H4 (cell line): ENCODE data around the gene SLC25A26. TPM values are rescaled to one million over a fixed set of nuclear protein-coding genes. Genes with fewer than 3 reads are reported as not detected.
A peak's percentile ranks its signal among the peaks of the same experiment; 100 is the strongest.
"Not testable (repeated sequence)": the region's sequence is repeated elsewhere in the genome, so short reads cannot be mapped to it uniquely, and the experiment has no call there.

Experiments used
- DNase-seq: peaks from one replicate; pipeline ENCODE4 v3.0.0-alpha.2; 2015; ENCODE audit warnings: low spot score
- total RNA-seq: library from RNA; depleted of rRNA; stranded (reverse); fragments of >200 nt; shearing (Covaris generic); gene quantifications from 2 replicates; pipeline ENCODE4 v1.2.3, GENCODE V29; 2014

The SLC25A26 gene
- total RNA-seq, 1 experiment from 2014 or later, result 24.4 TPM

GRCh38 chr3:66409771-66410754 is 189.3 kb downstream of the SLC25A26 start:
- DNase-seq, result no peak

DNA sequence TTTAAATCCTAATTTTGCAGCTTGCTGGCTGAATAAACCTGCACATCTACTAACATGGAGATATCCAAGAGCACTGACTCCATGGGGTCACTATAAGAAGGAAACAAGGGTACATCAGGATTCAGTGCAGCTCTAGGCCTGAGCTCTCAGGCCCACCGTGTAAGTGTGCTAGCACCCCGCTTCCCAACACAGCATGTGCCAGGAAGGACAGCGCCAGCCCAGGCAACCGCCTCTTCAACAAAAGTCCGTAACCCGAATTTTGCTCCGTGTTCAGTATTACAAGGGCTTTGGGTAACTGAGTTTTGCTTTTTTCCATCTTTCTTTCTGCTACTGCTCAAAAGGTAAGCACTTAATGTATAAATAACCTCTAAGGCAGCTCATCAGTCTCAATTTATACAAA is 190.2 kb downstream of the SLC25A26 start:
- no peak for DNase-seq

DNA sequence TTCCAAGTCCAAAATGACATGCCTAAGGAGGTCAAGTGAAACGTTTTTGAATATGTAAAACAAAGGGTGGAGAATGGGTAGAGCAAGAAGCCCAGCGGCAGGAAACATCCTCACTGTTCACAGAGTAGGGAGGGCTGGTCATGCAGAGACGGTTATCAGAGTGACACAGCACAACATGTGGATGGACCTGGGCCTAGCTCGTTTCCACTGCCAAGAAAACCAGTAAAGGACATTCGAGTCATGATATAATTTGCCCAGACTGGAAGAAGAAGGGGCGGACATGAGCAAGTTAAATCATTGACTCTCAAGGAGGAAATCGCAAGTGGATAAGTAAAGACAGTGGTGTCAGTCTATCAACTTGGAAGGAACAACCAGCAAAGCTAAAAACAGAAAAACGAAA is 190.7 kb downstream of the SLC25A26 start:
- no peak for DNase-seq

DNA sequence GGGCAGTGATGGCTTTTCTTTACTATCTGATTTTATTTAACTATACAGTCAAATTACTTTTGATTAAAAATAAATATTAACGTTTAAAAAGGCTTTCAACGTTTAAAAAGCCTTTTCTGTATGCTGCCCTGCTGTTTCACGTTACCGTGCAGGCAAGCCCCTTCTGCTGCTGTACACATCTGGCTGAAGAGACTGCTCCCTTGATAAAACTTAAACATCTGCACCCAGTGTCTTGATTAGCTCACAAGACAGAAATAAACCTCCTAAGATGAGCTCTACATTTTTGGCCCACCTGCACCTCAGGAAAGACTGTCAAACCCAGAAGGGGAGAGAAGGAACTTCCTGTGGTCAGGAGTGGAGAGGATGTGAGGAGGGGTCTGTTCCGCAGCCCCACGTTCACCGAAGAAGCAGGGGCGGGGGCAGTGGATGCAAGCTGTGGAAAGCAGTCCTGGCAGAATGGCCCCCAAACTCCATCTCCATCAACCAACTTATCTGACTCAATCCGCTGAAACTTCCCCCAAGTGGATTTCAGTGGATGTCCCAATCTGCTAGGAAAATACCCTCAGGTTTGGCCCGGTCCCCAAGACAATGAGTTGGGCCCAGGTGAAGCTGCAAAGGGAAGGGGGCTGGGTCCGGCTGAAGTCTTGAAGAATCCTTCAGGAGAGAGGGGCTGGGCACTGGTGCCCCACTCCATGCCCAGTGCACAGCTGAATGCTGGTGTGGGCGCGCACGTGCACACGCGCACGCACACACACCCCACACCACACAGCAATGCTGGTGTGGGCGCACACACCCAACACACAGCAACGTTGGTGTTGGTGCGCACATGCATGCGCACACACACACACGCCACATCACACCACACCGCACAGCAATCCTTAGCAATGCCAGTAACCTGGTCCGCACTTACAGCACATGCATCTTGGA is 191.4 kb downstream of the SLC25A26 start:
- DNase-seq, result no peak

DNA sequence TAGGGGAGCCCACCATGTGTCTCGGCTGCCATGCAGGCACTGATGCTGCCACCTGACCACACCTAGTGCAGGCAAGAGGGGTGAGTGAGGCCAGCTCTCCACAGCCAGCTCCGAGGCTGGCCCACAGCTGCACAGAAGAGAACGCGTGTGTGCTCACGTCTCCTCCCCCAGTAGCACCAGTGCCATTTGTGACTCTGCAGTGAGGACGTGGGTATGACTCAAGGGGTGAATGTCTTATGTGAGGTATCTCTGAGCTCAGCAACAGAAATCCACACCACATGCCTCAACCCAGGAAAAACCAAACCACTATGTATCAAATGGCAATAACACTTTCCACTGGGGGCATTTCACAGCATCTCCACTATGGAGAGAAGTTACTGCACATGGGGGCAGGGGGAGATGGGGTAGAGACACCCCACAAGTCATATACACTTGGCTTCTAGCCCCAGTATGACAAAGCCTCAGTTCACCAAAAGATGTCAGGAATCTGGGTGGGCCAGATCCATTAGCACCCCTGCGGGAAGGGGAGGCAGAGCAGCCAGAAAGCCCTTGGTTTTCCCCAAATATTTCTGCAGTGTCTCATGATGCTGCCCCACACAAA is 192.4 kb downstream of the SLC25A26 start:
- peak; percentile 13 for DNase-seq

DNA sequence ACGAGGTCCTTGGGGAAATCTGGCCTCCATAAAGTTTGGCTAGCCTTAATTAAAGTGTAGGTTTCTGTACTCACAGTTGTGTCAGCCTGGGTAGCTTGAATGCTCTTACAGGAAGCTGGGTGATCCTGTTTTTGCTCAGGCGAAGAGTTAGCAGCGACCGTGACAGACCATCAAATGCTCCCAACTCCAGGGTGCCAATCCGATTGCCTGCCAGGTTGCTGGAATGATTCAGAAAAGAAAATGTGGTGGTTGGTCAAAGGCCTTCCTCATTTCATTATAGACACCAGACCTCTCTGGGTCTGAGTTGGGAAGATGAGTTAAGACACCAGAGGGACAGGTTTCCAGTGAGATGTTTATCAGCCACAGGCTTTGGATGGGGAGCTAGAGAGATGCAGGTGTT is 194.0 kb downstream of the SLC25A26 start:
- DNase-seq, result no peak

DNA sequence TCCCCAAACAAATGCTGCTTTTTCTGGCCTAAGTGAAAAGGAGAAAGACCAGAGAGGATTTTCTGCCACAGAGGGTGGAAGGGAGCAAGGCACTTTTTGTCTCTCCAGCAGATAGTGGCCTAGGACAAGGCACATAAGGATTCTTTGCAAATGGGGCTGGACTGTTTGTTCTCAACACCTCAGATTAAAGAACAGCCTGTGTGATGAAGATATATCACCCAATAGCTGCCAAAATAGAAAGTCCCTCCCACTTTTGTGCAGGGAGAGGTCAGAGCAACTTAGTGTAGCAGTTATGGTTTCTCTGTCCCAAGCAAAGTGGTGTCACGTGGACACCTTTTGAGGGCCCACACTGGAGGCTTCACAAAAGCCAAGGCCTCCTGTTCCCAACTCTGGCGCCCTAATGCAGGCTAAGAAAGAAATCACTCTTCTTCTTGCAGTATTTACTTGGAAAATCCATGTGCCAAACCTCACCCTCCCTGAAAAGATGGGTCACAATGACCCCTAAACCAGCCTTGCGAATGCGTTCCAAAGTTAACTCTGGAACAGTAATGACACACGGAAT is 195.1 kb downstream of the SLC25A26 start:
- no peak for DNase-seq

DNA sequence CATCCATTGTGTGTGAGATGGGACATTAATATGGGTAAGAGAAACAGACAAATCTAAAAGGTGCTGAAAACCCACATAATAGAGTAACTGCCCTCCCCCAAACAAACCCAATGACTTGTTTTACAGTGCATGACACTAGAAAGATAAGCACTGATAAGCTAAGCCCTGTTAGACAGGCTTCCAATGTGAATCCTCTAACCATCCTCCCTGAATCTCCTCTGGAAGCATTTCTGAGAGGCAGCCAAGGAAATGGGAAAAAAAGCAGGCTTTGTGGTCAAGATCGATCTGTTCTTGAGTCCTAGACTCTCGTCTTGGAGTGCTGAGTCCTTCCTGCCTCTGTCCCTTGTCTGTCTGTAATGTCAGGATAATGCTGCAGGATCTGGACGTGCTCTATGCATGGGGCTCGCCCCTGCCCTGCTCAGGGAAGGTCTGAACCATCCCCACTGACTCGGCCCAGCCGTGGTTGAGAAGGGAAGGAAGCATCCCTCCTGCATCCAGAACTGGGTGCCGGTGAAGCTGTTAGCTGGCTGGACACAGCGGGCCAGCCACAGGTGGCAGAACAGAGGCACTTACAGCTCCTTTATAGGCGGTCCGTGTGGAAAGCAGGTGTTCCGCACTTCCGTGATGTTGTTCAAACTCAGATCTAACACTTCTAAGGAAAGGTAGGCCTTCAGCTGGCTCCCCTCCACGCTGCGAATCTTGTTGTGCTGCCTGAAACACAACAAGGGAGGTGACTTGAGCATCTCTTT is 195.9 kb downstream of the SLC25A26 start:
- DNase-seq, result no peak

DNA sequence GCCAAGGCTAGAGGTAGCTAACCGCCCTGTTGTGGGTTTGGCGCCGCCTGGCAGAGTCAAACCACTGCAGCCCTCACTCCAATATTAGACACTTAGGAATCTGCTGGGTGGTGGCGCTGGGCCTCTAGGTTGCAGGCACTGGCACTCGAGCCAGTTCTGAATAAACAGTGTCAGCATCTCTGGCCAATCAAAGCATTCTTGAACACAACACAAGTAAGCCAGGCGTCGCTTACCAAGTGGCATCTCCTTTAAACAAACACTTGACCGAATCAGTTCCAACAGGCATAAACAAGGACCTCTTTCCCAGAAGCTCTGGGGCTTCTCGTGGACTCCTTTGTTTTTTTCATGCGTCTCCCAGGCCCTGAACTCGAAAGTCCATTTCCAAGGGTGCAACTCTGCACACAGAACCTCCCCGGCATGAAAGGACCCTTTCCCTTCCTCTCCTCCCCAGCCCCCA is 197.7 kb downstream of the SLC25A26 start:
- peak; percentile 86 for DNase-seq

DNA sequence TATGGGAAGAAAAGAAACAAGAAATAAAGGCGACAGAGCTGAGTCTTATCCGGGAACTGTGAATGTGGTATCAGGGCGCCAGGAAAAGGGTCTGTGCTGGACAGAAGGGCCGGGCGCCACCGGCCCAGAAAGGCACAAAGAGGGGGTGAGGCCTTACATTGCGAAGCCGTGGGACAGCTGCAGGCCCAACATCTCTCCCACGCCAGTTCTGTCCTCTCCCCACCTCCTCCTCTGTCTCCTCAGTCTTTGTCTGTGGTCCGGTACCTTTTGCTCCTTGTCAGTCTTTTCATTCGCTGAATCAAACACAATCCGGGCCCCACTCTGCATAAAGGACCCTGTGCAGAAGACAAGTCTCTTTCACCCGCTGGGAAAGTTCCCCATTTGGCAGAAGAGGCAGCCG is 198.2 kb downstream of the SLC25A26 start:
- DNase-seq, result no peak

DNA sequence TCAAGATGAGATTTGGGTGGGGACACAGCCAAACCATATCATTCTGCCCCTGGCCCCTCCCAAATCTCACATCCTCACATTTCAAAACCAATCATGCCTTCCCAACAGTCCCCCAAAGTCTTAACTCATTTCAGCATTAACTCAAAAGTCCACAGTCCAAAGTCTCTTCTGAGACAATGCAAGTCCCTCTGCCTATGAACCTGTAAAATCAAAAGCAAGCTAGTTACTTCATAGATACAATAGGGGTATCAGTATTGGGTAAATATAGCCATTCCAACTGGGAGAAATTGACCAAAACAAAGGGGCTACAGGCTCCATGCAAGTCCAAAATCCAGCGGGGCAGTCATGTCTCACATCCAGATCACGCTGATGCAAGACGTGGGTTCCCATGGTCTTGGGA is 200.3 kb downstream of the SLC25A26 start:
- not testable (repeated sequence) for DNase-seq

DNA sequence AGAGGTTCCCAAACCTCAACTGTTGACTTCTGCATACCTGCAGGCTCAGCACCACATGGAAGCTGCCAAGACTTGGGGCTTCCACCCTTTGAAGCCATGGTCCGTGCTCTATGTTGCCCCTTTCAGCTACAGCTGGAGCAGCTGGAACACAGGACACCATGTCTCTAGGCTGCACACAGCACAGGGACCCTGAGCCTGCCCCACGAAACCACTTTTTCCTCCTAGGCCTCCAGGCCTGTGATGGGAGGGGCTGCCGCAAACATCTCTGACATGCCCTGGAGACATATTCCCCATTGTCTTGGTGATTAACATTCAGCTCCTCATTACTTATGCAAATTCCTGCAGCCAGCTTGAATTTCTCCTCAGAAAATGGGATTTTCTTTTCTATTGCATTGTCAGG is 201.1 kb downstream of the SLC25A26 start:
- DNase-seq, result not testable (repeated sequence)

GRCh38 chr3:66423791-66424190 is 203.0 kb downstream of the SLC25A26 start:
- no peak for DNase-seq

GRCh38 chr3:66425032-66425431 is 204.2 kb downstream of the SLC25A26 start:
- no peak for DNase-seq

- DNase-seq, result no peak
Measured at GRCh38 chr3:66425576-66426114, 204.8 kb downstream of the SLC25A26 start.

- DNase-seq, result no peak
Measured at GRCh38 chr3:66426135-66426534, 205.3 kb downstream of the SLC25A26 start.

DNA sequence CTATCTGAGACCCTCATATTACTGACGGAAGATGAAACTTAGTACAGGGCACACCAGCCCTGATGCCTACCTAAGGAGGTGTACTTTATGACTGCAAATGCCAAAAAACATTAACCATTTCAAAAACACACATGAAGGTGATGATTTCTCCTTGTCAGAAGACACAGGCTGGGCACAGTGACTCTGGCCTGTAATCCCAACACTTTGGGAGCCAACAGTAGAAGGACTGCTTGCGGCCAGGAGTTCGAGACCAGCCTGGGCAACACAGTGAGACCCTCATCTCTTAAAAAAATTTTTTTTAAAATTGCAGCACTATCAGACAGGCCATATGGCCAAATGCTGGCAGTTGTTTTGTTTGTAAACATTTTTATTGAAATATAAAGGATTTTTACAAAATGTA is 206.6 kb downstream of the SLC25A26 start:
- no peak for DNase-seq

GRCh38 chr3:66427951-66428474 is 207.2 kb downstream of the SLC25A26 start:
- no peak for DNase-seq
